Measurements from ENCODE around the gene RPA4. TPM values are rescaled to one million over a fixed set of nuclear protein-coding genes. Genes with fewer than 3 reads are reported as not detected.

The RPA4 gene
- total RNA-seq, 1 donor from 2014 or later: 2.7 TPM

DNA sequence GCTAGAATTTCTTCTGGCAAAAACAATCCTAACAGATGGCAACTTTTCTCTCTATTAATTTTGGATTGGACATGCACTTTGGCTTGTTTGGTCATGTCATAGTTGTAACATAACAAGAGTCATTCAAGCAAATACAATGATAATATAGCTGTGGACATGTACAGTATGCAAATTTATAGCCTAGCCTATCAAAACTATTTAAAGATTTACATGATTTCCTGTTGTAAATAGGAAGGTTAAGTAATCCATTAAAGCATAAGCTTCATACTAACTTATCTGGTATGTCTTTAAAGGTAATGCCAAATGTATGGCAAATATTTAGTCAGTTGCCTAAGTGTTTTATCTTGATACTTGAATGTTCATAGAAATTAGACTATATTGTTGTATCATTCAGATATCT is 45.3 kb downstream of the RPA4 start:
- DNase-seq (ENCODE audit: low spot score) (no peak), ATAC-seq (no peak)
- intact Hi-C loops (cut with DNase I): no loop called here

Other genes starting within 250 kb of the RPA4 start
- gene DIAPH2, start 199.1 kb upstream of the RPA4 start, total RNA-seq: 34.5 TPM